IMR-90 (cell line): Measurements from ENCODE around the gene KIAA0513. TPM values are rescaled to one million over a fixed set of nuclear protein-coding genes. Genes with fewer than 3 reads are reported as not detected.

Experiments
- ATAC-seq: fragments of 200-7000 bp; cut with Tn5 transposase; 2 replicates; pipeline ENCODE4 v1.9.1; 2020; ENCODE audit warnings: low read depth, mild to moderate bottlenecking, moderate library complexity
- BruUV-seq: library from RNA; stranded (reverse); fragments of 400-500 nt; replicated peaks from 2 replicates; lab custom pipeline; 2021; lab: Mats Ljungman, UMichigan
- CTCF ChIA-PET: fragments of 300-600 bp; formaldehyde crosslinking; extraction: SDS; loops from one replicate; lab custom pipeline; 2021; ENCODE audit warnings: antibody characterized with exemption; lab: Yijun Ruan, JAX
- POLR2A ChIA-PET: fragments of 300-600 bp; sonication (Branson Sonifier 250); formaldehyde crosslinking; loops from one replicate; lab custom pipeline; 2022; ENCODE audit warnings: antibody characterized with exemption; ENCODE audit not compliant: unreplicated experiment; lab: Charles Lee
- DNase-seq: peaks from one replicate; pipeline ENCODE4 v3.0.0; 2013
- H2AFZ ChIP-seq: replicated peaks from 2 replicates; pipeline ENCODE3; 2013; ENCODE audit warnings: low read length, mild to moderate bottlenecking; ENCODE audit not compliant: poor library complexity
- H2AK5ac ChIP-seq: 2 replicates; pipeline ENCODE4 v1.6.1; 2013; ENCODE audit warnings: low read depth, low read length, inconsistent platforms
- H2AK9ac ChIP-seq: replicated peaks from 2 replicates; pipeline ENCODE3; 2013; ENCODE audit warnings: mild to moderate bottlenecking, low read depth, low read length, moderate library complexity; ENCODE audit not compliant: poor library complexity
- H2BK120ac ChIP-seq: 2 replicates; pipeline ENCODE4 v1.6.1; 2013; ENCODE audit warnings: low read depth, low read length, inconsistent platforms
- H2BK15ac ChIP-seq: 3 replicates; pipeline ENCODE4 v1.6.1; 2013; ENCODE audit warnings: low read depth, low read length, inconsistent platforms
- H2BK20ac ChIP-seq: 2 replicates; pipeline ENCODE4 v1.6.1; 2013; ENCODE audit warnings: low read depth, mild to moderate bottlenecking, inconsistent platforms, low read length, moderate library complexity
- H2BK5ac ChIP-seq: 2 replicates; pipeline ENCODE4 v1.6.1; 2013; ENCODE audit warnings: mild to moderate bottlenecking, low read depth, low read length, inconsistent platforms; ENCODE audit not compliant: poor library complexity, severe bottlenecking
- H3K14ac ChIP-seq: replicated peaks from 2 replicates; pipeline ENCODE4 v1.6.1; 2013; ENCODE audit warnings: low read depth, low read length, inconsistent platforms
- H3K18ac ChIP-seq: 2 replicates; pipeline ENCODE4 v1.6.1; 2013; ENCODE audit warnings: low read depth, low read length, control low read depth
- H3K23ac ChIP-seq: 2 replicates; pipeline ENCODE4 v1.6.1; 2013; ENCODE audit warnings: low read depth, low read length, inconsistent platforms
- H3K27ac ChIP-seq: 2 replicates; pipeline ENCODE4 v1.5.1; 2013; ENCODE audit warnings: mild to moderate bottlenecking, control low read depth, low read length; ENCODE audit not compliant: insufficient read depth
- H3K27me3 ChIP-seq: 2 replicates; pipeline ENCODE4 v1.6.1; 2013; ENCODE audit warnings: low read length; ENCODE audit not compliant: control insufficient read depth, insufficient read depth
- H3K36me3 ChIP-seq: 2 replicates; pipeline ENCODE4 v1.6.1; 2013; ENCODE audit warnings: low read length, mixed read lengths; ENCODE audit not compliant: control insufficient read depth, insufficient read depth
- H3K4ac ChIP-seq: 2 replicates; pipeline ENCODE4 v1.6.1; 2013; ENCODE audit warnings: low read depth, low read length, inconsistent platforms
- H3K4me1 ChIP-seq: 2 replicates; pipeline ENCODE4 v1.6.1; 2013; ENCODE audit warnings: low read length, mixed read lengths; ENCODE audit not compliant: control insufficient read depth, insufficient read depth
- H3K4me2 ChIP-seq: 2 replicates; pipeline ENCODE4 v1.6.1; 2013; ENCODE audit warnings: low read depth, mild to moderate bottlenecking, control low read depth, low read length, moderate library complexity
- H3K4me3 ChIP-seq: 2 replicates; pipeline ENCODE4 v1.5.1; 2013; ENCODE audit warnings: low read depth, mild to moderate bottlenecking, control low read depth, low read length, moderate library complexity; ENCODE audit not compliant: insufficient read depth
- H3K56ac ChIP-seq: 2 replicates; pipeline ENCODE4 v1.6.1; 2013; ENCODE audit warnings: low read length, inconsistent platforms; ENCODE audit not compliant: insufficient read depth; ENCODE audit errors: extremely low read depth
- H3K79me1 ChIP-seq, 2 experiments: 2 replicates each; pipeline ENCODE4 v1.6.1; 2013; ENCODE audit warnings: low read length in 2 of 2, inconsistent platforms in 1 of 2, low read depth in 1 of 2
- H3K9ac ChIP-seq: 2 replicates; pipeline ENCODE4 v1.6.1; 2013; ENCODE audit warnings: low read depth, low read length, control low read depth
- H3K9me1 ChIP-seq: 2 replicates; pipeline ENCODE4 v1.6.1; 2013; ENCODE audit warnings: low read length, inconsistent platforms; ENCODE audit not compliant: insufficient read depth
- H3K9me3 ChIP-seq: 2 replicates; pipeline ENCODE4 v1.6.1; 2013; ENCODE audit warnings: low read length; ENCODE audit not compliant: control insufficient read depth, insufficient read depth
- H4K20me1 ChIP-seq: 2 replicates; pipeline ENCODE4 v1.6.1; 2013; ENCODE audit warnings: low read length, inconsistent platforms; ENCODE audit not compliant: insufficient read depth
- H4K5ac ChIP-seq: 2 replicates; pipeline ENCODE4 v1.6.1; 2013; ENCODE audit warnings: mild to moderate bottlenecking, low read depth, low read length, control low read depth
- H4K8ac ChIP-seq, 2 experiments: 2 replicates each; pipeline ENCODE4 v1.6.1; 2013; ENCODE audit warnings: low read depth in 2 of 2, low read length in 2 of 2, control low read depth in 1 of 2, inconsistent platforms in 1 of 2
- H4K91ac ChIP-seq: 2 replicates; pipeline ENCODE4 v1.6.1; 2013; ENCODE audit warnings: low read depth, low read length, inconsistent platforms; ENCODE audit not compliant: insufficient read depth
- WGBS, 2 experiments: methylation state at CpG; one replicate each; pipeline versions ENCODE4 v1.1.5 to v1.1.7; 2013; ENCODE audit warnings: missing lambda C conversion rate in 2 of 2; ENCODE audit not compliant: insufficient read length in 1 of 2; ENCODE audit errors: extremely low coverage in 2 of 2; 5-methylcytosine and 5-hydroxymethylcytosine counted together
- dilution Hi-C: fragments of 300-500 bp; cut with HindIII; formaldehyde crosslinking; loops from one replicate; pipeline ENCODE4 v1.14.3; 2018; ENCODE audit warnings: low sequenced_read_pairs; ENCODE audit not compliant: unreplicated experiment
- in situ Hi-C: fragments of 300-500 bp; cut with MboI; formaldehyde crosslinking; loops from 3 replicates; pipeline ENCODE4 v1.14.3; 2019; ENCODE audit warnings: low sequenced_read_pairs, inconsistent platforms, mixed read lengths
- intact Hi-C: fragments of 100-400 bp; cut with micrococcal nuclease; formaldehyde crosslinking; loops from 2 replicates; pipeline ENCODE4 v1.10.0; 2022
- polyA plus RNA-seq, 3 experiments: library from polyadenylated mRNA; depleted of rRNA; stranded (reverse); fragments of >200 nt; gene quantifications; 2 replicates each; pipeline ENCODE4 v1.2.3, GENCODE V29; 2012; ENCODE audit warnings: low replicate concordance in 1 of 3
- total RNA-seq: library from RNA; depleted of rRNA; stranded (reverse); fragments of >200 nt; gene quantifications from 2 replicates; pipeline ENCODE4 v1.2.3, GENCODE V29; 2012
- TF ChIP-seq, protein P1 (sequence below): conservative IDR thresholded peaks from 2 replicates; pipeline ENCODE4 v1.5.1; 2012; ENCODE audit warnings: mild to moderate bottlenecking, low read depth, low read length, improper control_type of control experiment

Gene KIAA0513
- total and polyA plus RNA-seq, 2 of the 4 experiments (the other 2 are of a cell fraction) = 9.5 TPM

DNA sequence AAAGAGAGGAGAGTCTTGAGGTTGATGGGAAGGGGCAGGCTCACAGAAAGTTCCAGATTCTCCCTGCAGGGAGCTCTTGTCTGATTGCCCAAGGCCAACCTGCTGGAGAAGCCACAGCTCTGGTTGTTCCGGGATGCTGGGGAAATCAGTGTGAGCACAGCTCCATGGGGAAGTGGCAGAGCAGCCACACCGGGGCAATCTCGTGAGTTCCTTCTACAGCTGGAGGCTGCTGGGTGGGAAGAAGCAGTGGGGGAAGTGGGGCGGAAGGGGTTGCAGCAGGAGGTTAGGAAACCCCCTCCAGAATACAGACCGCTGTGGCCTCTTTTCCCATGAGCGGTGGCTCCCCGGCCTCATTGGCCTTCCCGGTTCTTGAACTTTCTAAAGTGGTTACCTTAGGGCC lies 34.0 kb downstream of the KIAA0513 start:
- no peak overlapping the region for H4K91ac ChIP-seq
- H3K23ac ChIP-seq = no peak overlapping the region
- POLR2A ChIA-PET = interaction anchor here (0.5 kb wide), 1 partner anchor 89 kb away, joined by 3 read pairs; no protein-coding TSS in a partner anchor
- no peak overlapping the region for H4K8ac ChIP-seq
- no peak overlapping the region for H2AK5ac ChIP-seq
- no peak for ATAC-seq
- no peak overlapping the region for H2BK15ac ChIP-seq
- no peak overlapping the region for H3K9ac ChIP-seq
- no peak overlapping the region for H4K5ac ChIP-seq
- TF ChIP-seq, protein P1, sequence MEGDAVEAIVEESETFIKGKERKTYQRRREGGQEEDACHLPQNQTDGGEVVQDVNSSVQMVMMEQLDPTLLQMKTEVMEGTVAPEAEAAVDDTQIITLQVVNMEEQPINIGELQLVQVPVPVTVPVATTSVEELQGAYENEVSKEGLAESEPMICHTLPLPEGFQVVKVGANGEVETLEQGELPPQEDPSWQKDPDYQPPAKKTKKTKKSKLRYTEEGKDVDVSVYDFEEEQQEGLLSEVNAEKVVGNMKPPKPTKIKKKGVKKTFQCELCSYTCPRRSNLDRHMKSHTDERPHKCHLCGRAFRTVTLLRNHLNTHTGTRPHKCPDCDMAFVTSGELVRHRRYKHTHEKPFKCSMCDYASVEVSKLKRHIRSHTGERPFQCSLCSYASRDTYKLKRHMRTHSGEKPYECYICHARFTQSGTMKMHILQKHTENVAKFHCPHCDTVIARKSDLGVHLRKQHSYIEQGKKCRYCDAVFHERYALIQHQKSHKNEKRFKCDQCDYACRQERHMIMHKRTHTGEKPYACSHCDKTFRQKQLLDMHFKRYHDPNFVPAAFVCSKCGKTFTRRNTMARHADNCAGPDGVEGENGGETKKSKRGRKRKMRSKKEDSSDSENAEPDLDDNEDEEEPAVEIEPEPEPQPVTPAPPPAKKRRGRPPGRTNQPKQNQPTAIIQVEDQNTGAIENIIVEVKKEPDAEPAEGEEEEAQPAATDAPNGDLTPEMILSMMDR = no peak
- no peak overlapping the region for H2AK9ac ChIP-seq
- in situ Hi-C loops (no loop called here), intact Hi-C loops (no loop called here), dilution Hi-C loops (no loop called here)
- CTCF ChIA-PET = no interaction called here
- WGBS, 2 experiments = 100% methylated on average over 3 of the region's 8 CpGs; no CpG with 5 or more reads in 1 of the 2 experiments
- H3K27ac ChIP-seq = no peak overlapping the region
- peaks cover 3% of the 10 kb centered on the region; the same call in 1 of the 2 replicates for H3K9me1 ChIP-seq
- H3K27me3 ChIP-seq = no peaks in the 10 kb centered on the region
- no peaks in the 10 kb centered on the region for H3K36me3 ChIP-seq
- H3K4ac ChIP-seq = no peak overlapping the region
- no peak overlapping the region for H3K4me3 ChIP-seq
- peaks cover 7% of the 10 kb centered on the region; the same call in 1 of the 2 replicates for H4K20me1 ChIP-seq
- no peak overlapping the region for H3K4me2 ChIP-seq
- no peaks in the 10 kb centered on the region for H3K9me3 ChIP-seq
- H2AFZ ChIP-seq = no peak overlapping the region
- BruUV-seq = no TSS peak
- H2BK20ac ChIP-seq = no peak overlapping the region
- no peak overlapping the region for H3K14ac ChIP-seq
- H3K18ac ChIP-seq = no peak overlapping the region
- no peak overlapping the region for H2BK120ac ChIP-seq
- DNase-seq = no peak
- no peaks in the 10 kb centered on the region; the same call in 1 of the 2 replicates for H3K4me1 ChIP-seq
- H3K79me1 ChIP-seq = peaks cover 5 to 19% of the 10 kb centered on the region in 2 experiments; a peak in 3 of 4 replicates
- H3K56ac ChIP-seq = no peak overlapping the region
- no peak overlapping the region for H2BK5ac ChIP-seq
